Measurements from ENCODE around the gene C6orf47. TPM values are rescaled to one million over a fixed set of nuclear protein-coding genes. Genes with fewer than 3 reads are reported as not detected.

C6orf47 gene
- total and polyA plus RNA-seq, 2 of the 13 experiments (the other 11 are each of a cell fraction or from before 2014, with no cell fraction given) = 1.7 to 18.1 TPM

GRCh38 chr6:31619805-31620585 is 40.6 kb downstream of the C6orf47 start (continued):
- no peak for TF ChIP-seq PTBP1 (IDR thresholded peaks at IDR 0.05; ENCODE audit: low read depth, low read length, poor library complexity, severe bottlenecking)
- TF ChIP-seq HMGXB4 (CRISPR knock-in tag; IDR thresholded peaks at IDR 0.05; ENCODE audit: borderline replicate concordance in 1 of 2, low read depth in 1 of 2) = no peak; a peak in 1 of 4 replicates
- TF ChIP-seq ZNF558 (CRISPR knock-in tag; IDR thresholded peaks at IDR 0.05; ENCODE audit: borderline replicate concordance) = no peak; the same call in 1 of the 2 replicates
- TF ChIP-seq ZNF383 (CRISPR knock-in tag; IDR thresholded peaks at IDR 0.05; ENCODE audit: borderline replicate concordance) = no peak; the same call in 1 of the 2 replicates
- no peak for TF ChIP-seq AKNA (CRISPR knock-in tag; IDR thresholded peaks at IDR 0.05; ENCODE audit: borderline replicate concordance)
- no peak for TF ChIP-seq ELK4 (CRISPR knock-in tag; IDR thresholded peaks at IDR 0.05; ENCODE audit: borderline replicate concordance)
- TF ChIP-seq FOXO4 (CRISPR knock-in tag; conservative IDR thresholded peaks at IDR 0.05) = no peak
- TF ChIP-seq ZNF747 (CRISPR knock-in tag; IDR thresholded peaks at IDR 0.05; ENCODE audit: borderline replicate concordance) = no peak; the same call in 1 of the 2 replicates
- peak; percentile 33; the same call in 1 of the 2 replicates for TF ChIP-seq ZNF451 (CRISPR knock-in tag; IDR thresholded peaks at IDR 0.05)
- TF ChIP-seq DBP (CRISPR knock-in tag; IDR thresholded peaks at IDR 0.05; ENCODE audit: not compliant biosample characterization) = peak; percentile 49
- TF ChIP-seq ZBTB7B (CRISPR knock-in tag; IDR thresholded peaks at IDR 0.05) = no peak
- TF ChIP-seq PHF5A (CRISPR knock-in tag; IDR thresholded peaks at IDR 0.05; ENCODE audit: low read depth, unreplicated experiment) = no peak
- no peak for TF ChIP-seq MBD4 (IDR thresholded peaks at IDR 0.05; ENCODE audit: borderline replicate concordance, low read length)
- peak; percentile 78 for TF ChIP-seq TBL1XR1 (IDR thresholded peaks at IDR 0.05; ENCODE audit: borderline replicate concordance, low read length, partially characterized antibody)
- TF ChIP-seq ZNF678 (CRISPR knock-in tag; IDR thresholded peaks at IDR 0.05) = peak; percentile 75; the same call in 1 of the 2 replicates
- TF ChIP-seq SMC3 (IDR thresholded peaks at IDR 0.05; ENCODE audit: low read length) = no peak
- TF ChIP-seq GATAD1 (CRISPR knock-in tag; IDR thresholded peaks at IDR 0.05) = peak; percentile 83

Data from HepG2 (cell line).